ENCODE data around the gene PARD3B.

The PARD3B gene

GRCh38 chr2:204657024-204657423 is 111.7 kb downstream of the PARD3B start:
- H2AFZ ChIP-seq (ENCODE audit: low read depth, low read length), result no peak overlapping the region
- DNase-seq (no peak), ATAC-seq (ENCODE audit: insufficient read depth, low read depth) (no peak)
- H3K4me2 ChIP-seq (ENCODE audit: insufficient read depth, low read length), result no peak overlapping the region
- H3K36me3 ChIP-seq (ENCODE audit: insufficient read depth, low read length), result no peaks in the 10 kb centered on the region
- H4K20me1 ChIP-seq (ENCODE audit: insufficient read depth, low read length), result no peaks in the 10 kb centered on the region
- H3K9me3 ChIP-seq (ENCODE audit: insufficient read depth, low read length, severe bottlenecking), result no peaks in the 10 kb centered on the region
- H3K4me3 ChIP-seq (ENCODE audit: low read depth in 1 of 2, low read length in 2 of 2), result no peak overlapping the region
- H3K79me2 ChIP-seq (ENCODE audit: insufficient read depth, low read length), result no peaks in the 10 kb centered on the region
- no peaks in the 10 kb centered on the region for H3K27me3 ChIP-seq (ENCODE audit: insufficient read depth, low read length, poor library complexity)
- no peak overlapping the region for H3K9ac ChIP-seq (ENCODE audit: low read depth, low read length)
- TF ChIP-seq EZH2 (IDR thresholded peaks at IDR 0.05; ENCODE audit: borderline replicate concordance, low read depth, low read length, severe bottlenecking) (no peak), CTCF (IDR thresholded peaks at IDR 0.05; ENCODE audit: borderline replicate concordance, extremely low read depth, low read length, poor library complexity, severe bottlenecking) (no peak)
- no peaks in the 10 kb centered on the region for H3K4me1 ChIP-seq (ENCODE audit: insufficient read depth, low read length)
- no peak overlapping the region for H3K27ac ChIP-seq (ENCODE audit: low read length)

- no peaks in the 10 kb centered on the region for H3K36me3 ChIP-seq (ENCODE audit: insufficient read depth, low read length)
- H3K4me2 ChIP-seq (ENCODE audit: insufficient read depth, low read length), result no peak overlapping the region
- H3K27me3 ChIP-seq (ENCODE audit: insufficient read depth, low read length, poor library complexity), result no peaks in the 10 kb centered on the region
- no peaks in the 10 kb centered on the region for H4K20me1 ChIP-seq (ENCODE audit: insufficient read depth, low read length)
- no peaks in the 10 kb centered on the region for H3K9me3 ChIP-seq (ENCODE audit: insufficient read depth, low read length, severe bottlenecking)
- ATAC-seq (ENCODE audit: insufficient read depth, low read depth) (no peak), DNase-seq (no peak)
- H2AFZ ChIP-seq (ENCODE audit: low read depth, low read length), result no peak overlapping the region
- no peaks in the 10 kb centered on the region for H3K79me2 ChIP-seq (ENCODE audit: insufficient read depth, low read length)
- no peak overlapping the region for H3K9ac ChIP-seq (ENCODE audit: low read depth, low read length)
- TF ChIP-seq EZH2 (IDR thresholded peaks at IDR 0.05; ENCODE audit: borderline replicate concordance, low read depth, low read length, severe bottlenecking) (no peak), CTCF (IDR thresholded peaks at IDR 0.05; ENCODE audit: borderline replicate concordance, extremely low read depth, low read length, poor library complexity, severe bottlenecking) (no peak)
- no peak overlapping the region for H3K4me3 ChIP-seq (ENCODE audit: low read depth in 1 of 2, low read length in 2 of 2)
- no peaks in the 10 kb centered on the region for H3K4me1 ChIP-seq (ENCODE audit: insufficient read depth, low read length)
- no peak overlapping the region for H3K27ac ChIP-seq (ENCODE audit: low read length)
These were observed 117.7 kb downstream of the PARD3B start for GRCh38 chr2:204662956-204663355.

- TF ChIP-seq EZH2 (IDR thresholded peaks at IDR 0.05; ENCODE audit: borderline replicate concordance, low read depth, low read length, severe bottlenecking) (no peak), CTCF (IDR thresholded peaks at IDR 0.05; ENCODE audit: borderline replicate concordance, extremely low read depth, low read length, poor library complexity, severe bottlenecking) (no peak)
- DNase-seq (no peak), ATAC-seq (ENCODE audit: insufficient read depth, low read depth) (no peak)
- Histone ChIP-seq H3K9ac (ENCODE audit: low read depth, low read length) (no peak overlapping the region), H2AFZ (ENCODE audit: low read depth, low read length) (no peak overlapping the region), H3K4me3 (ENCODE audit: low read depth in 1 of 2, low read length in 2 of 2) (no peak overlapping the region), H3K36me3 (ENCODE audit: insufficient read depth, low read length) (no peaks in the 10 kb centered on the region), H3K4me1 (ENCODE audit: insufficient read depth, low read length) (no peaks in the 10 kb centered on the region), H3K9me3 (ENCODE audit: insufficient read depth, low read length, severe bottlenecking) (no peaks in the 10 kb centered on the region), H3K27ac (ENCODE audit: low read length) (no peak overlapping the region), H3K27me3 (ENCODE audit: insufficient read depth, low read length, poor library complexity) (no peaks in the 10 kb centered on the region), H4K20me1 (ENCODE audit: insufficient read depth, low read length) (no peaks in the 10 kb centered on the region), H3K79me2 (ENCODE audit: insufficient read depth, low read length) (no peaks in the 10 kb centered on the region), H3K4me2 (ENCODE audit: insufficient read depth, low read length) (no peak overlapping the region)
These were observed 118.6 kb downstream of the PARD3B start for GRCh38 chr2:204663816-204664425.

All from DND-41 (cell line).